ENCODE results near the gene ASB18. TPM values are rescaled to one million over a fixed set of nuclear protein-coding genes. Genes with fewer than 3 reads are reported as not detected.

The ASB18 gene
- total RNA-seq, 1 experiment from 2014 or later = not detected

GRCh38 chr2:236162031-236162845 is 102.0 kb downstream of the ASB18 start:
- CTCF ChIA-PET = interaction anchor here (0.5 to 2.5 kb wide), 8 partner anchors 9 to 1985 kb away, joined by 3 to 12 read pairs (median 4); no protein-coding TSS in a partner anchor
- Mint-ChIP-seq H3K4me1 (peaks cover 63% of the 10 kb centered on the region), H3K9me3 (no peaks in the 10 kb centered on the region), H3K4me3 (peak overlapping the region; percentile 37; the same call in 1 of the 2 replicates), H3K27me3 (ENCODE audit: low read depth) (peaks cover 94% of the 10 kb centered on the region), H3K27ac (no peak overlapping the region), H3K36me3 (peaks cover 7% of the 10 kb centered on the region)
- 0 out of 2 replicates have a peak, but pooled peaks have one; percentile 23 for TF ChIP-seq E2F5 (CRISPR knock-in tag; IDR thresholded peaks at IDR 0.05)
- TF ChIP-seq, protein P1, sequence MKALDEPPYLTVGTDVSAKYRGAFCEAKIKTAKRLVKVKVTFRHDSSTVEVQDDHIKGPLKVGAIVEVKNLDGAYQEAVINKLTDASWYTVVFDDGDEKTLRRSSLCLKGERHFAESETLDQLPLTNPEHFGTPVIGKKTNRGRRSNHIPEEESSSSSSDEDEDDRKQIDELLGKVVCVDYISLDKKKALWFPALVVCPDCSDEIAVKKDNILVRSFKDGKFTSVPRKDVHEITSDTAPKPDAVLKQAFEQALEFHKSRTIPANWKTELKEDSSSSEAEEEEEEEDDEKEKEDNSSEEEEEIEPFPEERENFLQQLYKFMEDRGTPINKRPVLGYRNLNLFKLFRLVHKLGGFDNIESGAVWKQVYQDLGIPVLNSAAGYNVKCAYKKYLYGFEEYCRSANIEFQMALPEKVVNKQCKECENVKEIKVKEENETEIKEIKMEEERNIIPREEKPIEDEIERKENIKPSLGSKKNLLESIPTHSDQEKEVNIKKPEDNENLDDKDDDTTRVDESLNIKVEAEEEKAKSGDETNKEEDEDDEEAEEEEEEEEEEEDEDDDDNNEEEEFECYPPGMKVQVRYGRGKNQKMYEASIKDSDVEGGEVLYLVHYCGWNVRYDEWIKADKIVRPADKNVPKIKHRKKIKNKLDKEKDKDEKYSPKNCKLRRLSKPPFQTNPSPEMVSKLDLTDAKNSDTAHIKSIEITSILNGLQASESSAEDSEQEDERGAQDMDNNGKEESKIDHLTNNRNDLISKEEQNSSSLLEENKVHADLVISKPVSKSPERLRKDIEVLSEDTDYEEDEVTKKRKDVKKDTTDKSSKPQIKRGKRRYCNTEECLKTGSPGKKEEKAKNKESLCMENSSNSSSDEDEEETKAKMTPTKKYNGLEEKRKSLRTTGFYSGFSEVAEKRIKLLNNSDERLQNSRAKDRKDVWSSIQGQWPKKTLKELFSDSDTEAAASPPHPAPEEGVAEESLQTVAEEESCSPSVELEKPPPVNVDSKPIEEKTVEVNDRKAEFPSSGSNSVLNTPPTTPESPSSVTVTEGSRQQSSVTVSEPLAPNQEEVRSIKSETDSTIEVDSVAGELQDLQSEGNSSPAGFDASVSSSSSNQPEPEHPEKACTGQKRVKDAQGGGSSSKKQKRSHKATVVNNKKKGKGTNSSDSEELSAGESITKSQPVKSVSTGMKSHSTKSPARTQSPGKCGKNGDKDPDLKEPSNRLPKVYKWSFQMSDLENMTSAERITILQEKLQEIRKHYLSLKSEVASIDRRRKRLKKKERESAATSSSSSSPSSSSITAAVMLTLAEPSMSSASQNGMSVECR (CRISPR knock-in tag; IDR thresholded peaks at IDR 0.05; ENCODE audit: borderline replicate concordance) = no peak
- no peak for TF ChIP-seq NR2C2 (CRISPR knock-in tag; IDR thresholded peaks at IDR 0.05)
- POLR2A ChIA-PET = interaction anchor here (1.0 to 1.2 kb wide), 2 partner anchors 9 to 69 kb away, joined by 3 read pairs; no protein-coding TSS in a partner anchor
- peak; percentile 28 for DNase-seq (ENCODE audit: low spot score)
- no peak for ATAC-seq

DNA sequence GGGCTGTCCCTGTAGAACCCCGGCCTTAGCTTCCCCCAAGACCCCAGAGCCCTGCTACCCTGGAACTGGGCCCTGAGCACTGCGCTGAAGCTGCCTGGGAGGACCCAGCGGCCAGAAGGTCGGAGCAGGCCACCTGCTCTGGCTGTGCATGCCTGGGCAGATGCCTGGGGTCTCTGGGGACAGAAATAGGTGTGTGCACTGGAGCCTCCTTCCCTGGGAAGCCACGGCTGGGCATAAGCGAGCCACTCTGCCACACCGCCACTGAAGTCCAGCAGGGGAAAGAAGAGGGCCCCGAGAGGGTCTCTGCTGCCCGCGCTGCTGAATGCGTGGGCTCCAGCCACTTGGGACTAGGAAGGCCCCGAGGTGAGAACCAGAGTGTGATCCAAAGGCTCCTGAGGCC is 102.7 kb downstream of the ASB18 start:
- POLR2A ChIA-PET = interaction anchor here (1.0 kb wide), 1 partner anchor 10 kb away, joined by 3 read pairs; no protein-coding TSS in a partner anchor
- TF ChIP-seq MYBL2 (CRISPR knock-in tag; IDR thresholded peaks at IDR 0.05) (no peak), ATF1 (CRISPR knock-in tag; IDR thresholded peaks at IDR 0.05) (no peak), SOX15 (CRISPR knock-in tag; IDR thresholded peaks at IDR 0.05) (no peak), SMAD4 (CRISPR knock-in tag; IDR thresholded peaks at IDR 0.05) (no peak), RORB (CRISPR knock-in tag; IDR thresholded peaks at IDR 0.05) (no peak), CDX4 (CRISPR knock-in tag; IDR thresholded peaks at IDR 0.05; ENCODE audit: borderline replicate concordance) (no peak), E2F1 (CRISPR knock-in tag; IDR thresholded peaks at IDR 0.05) (no peak), FOXJ3 (CRISPR knock-in tag; IDR thresholded peaks at IDR 0.05; ENCODE audit: borderline replicate concordance) (no peak), ZBTB21 (CRISPR knock-in tag; IDR thresholded peaks at IDR 0.05; ENCODE audit: borderline replicate concordance) (no peak)
- TF ChIP-seq, protein P2, sequence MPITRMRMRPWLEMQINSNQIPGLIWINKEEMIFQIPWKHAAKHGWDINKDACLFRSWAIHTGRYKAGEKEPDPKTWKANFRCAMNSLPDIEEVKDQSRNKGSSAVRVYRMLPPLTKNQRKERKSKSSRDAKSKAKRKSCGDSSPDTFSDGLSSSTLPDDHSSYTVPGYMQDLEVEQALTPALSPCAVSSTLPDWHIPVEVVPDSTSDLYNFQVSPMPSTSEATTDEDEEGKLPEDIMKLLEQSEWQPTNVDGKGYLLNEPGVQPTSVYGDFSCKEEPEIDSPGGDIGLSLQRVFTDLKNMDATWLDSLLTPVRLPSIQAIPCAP (CRISPR knock-in tag; IDR thresholded peaks at IDR 0.05) = no peak
- TF ChIP-seq, protein P3, sequence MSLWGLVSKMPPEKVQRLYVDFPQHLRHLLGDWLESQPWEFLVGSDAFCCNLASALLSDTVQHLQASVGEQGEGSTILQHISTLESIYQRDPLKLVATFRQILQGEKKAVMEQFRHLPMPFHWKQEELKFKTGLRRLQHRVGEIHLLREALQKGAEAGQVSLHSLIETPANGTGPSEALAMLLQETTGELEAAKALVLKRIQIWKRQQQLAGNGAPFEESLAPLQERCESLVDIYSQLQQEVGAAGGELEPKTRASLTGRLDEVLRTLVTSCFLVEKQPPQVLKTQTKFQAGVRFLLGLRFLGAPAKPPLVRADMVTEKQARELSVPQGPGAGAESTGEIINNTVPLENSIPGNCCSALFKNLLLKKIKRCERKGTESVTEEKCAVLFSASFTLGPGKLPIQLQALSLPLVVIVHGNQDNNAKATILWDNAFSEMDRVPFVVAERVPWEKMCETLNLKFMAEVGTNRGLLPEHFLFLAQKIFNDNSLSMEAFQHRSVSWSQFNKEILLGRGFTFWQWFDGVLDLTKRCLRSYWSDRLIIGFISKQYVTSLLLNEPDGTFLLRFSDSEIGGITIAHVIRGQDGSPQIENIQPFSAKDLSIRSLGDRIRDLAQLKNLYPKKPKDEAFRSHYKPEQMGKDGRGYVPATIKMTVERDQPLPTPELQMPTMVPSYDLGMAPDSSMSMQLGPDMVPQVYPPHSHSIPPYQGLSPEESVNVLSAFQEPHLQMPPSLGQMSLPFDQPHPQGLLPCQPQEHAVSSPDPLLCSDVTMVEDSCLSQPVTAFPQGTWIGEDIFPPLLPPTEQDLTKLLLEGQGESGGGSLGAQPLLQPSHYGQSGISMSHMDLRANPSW (CRISPR knock-in tag; conservative IDR thresholded peaks at IDR 0.05; ENCODE audit: low read depth) = no peak
- TF ChIP-seq, protein P4, sequence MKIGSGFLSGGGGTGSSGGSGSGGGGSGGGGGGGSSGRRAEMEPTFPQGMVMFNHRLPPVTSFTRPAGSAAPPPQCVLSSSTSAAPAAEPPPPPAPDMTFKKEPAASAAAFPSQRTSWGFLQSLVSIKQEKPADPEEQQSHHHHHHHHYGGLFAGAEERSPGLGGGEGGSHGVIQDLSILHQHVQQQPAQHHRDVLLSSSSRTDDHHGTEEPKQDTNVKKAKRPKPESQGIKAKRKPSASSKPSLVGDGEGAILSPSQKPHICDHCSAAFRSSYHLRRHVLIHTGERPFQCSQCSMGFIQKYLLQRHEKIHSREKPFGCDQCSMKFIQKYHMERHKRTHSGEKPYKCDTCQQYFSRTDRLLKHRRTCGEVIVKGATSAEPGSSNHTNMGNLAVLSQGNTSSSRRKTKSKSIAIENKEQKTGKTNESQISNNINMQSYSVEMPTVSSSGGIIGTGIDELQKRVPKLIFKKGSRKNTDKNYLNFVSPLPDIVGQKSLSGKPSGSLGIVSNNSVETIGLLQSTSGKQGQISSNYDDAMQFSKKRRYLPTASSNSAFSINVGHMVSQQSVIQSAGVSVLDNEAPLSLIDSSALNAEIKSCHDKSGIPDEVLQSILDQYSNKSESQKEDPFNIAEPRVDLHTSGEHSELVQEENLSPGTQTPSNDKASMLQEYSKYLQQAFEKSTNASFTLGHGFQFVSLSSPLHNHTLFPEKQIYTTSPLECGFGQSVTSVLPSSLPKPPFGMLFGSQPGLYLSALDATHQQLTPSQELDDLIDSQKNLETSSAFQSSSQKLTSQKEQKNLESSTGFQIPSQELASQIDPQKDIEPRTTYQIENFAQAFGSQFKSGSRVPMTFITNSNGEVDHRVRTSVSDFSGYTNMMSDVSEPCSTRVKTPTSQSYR (CRISPR knock-in tag; IDR thresholded peaks at IDR 0.05) = no peak
- TF ChIP-seq, protein P5, sequence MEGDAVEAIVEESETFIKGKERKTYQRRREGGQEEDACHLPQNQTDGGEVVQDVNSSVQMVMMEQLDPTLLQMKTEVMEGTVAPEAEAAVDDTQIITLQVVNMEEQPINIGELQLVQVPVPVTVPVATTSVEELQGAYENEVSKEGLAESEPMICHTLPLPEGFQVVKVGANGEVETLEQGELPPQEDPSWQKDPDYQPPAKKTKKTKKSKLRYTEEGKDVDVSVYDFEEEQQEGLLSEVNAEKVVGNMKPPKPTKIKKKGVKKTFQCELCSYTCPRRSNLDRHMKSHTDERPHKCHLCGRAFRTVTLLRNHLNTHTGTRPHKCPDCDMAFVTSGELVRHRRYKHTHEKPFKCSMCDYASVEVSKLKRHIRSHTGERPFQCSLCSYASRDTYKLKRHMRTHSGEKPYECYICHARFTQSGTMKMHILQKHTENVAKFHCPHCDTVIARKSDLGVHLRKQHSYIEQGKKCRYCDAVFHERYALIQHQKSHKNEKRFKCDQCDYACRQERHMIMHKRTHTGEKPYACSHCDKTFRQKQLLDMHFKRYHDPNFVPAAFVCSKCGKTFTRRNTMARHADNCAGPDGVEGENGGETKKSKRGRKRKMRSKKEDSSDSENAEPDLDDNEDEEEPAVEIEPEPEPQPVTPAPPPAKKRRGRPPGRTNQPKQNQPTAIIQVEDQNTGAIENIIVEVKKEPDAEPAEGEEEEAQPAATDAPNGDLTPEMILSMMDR (IDR thresholded peaks at IDR 0.05) = no peak

More for the DNA sequence above, 102.7 kb downstream of the ASB18 start:
- CTCF ChIA-PET = interaction anchor here (0.5 to 2.5 kb wide), 4 partner anchors 9 to 19 kb away, joined by 3 to 12 read pairs (median 8); no protein-coding TSS in a partner anchor
- peaks cover 7% of the 10 kb centered on the region for H3K36me3 Mint-ChIP-seq
- ATAC-seq (no peak), DNase-seq (ENCODE audit: low spot score) (no peak)
- no peaks in the 10 kb centered on the region for H3K9me3 Mint-ChIP-seq
- H3K4me1 Mint-ChIP-seq = peaks cover 59% of the 10 kb centered on the region
- H3K27me3 Mint-ChIP-seq (ENCODE audit: low read depth) = peaks cover 95% of the 10 kb centered on the region
- H3K27ac Mint-ChIP-seq = no peak overlapping the region
- no peak overlapping the region for H3K4me3 Mint-ChIP-seq

Data from WTC11 (cell line).